Endothelial cell (in vitro differentiated cells): ENCODE results near the gene MAP2K1. TPM values are rescaled to one million over a fixed set of nuclear protein-coding genes. Genes with fewer than 3 reads are reported as not detected.
A peak's percentile ranks its signal among the peaks of the same experiment; 100 is the strongest.
"Not testable (repeated sequence)": the region's sequence is repeated elsewhere in the genome, so short reads cannot be mapped to it uniquely, and the experiment has no call there.

ENCODE experiments used
- DNase-seq: peaks from one replicate; pipeline ENCODE4 v3.0.0; 2021; ENCODE audit warnings: low spot score
- H3K27ac Mint-ChIP-seq: one replicate; pipeline ENCODE4 v1.8.0; 2021; ENCODE audit warnings: mixed read lengths, inconsistent platforms; ENCODE audit not compliant: unreplicated experiment
- H3K27me3 Mint-ChIP-seq: one replicate; pipeline ENCODE4 v1.8.0; 2021; ENCODE audit warnings: mild to moderate bottlenecking, moderate library complexity, mixed read lengths, inconsistent platforms; ENCODE audit not compliant: unreplicated experiment
- H3K36me3 Mint-ChIP-seq: one replicate; pipeline ENCODE4 v1.8.0; 2021; ENCODE audit warnings: mild to moderate bottlenecking, low read depth, mixed read lengths, inconsistent platforms; ENCODE audit not compliant: unreplicated experiment
- H3K4me1 Mint-ChIP-seq: one replicate; pipeline ENCODE4 v1.8.0; 2021; ENCODE audit warnings: mild to moderate bottlenecking, mixed read lengths, inconsistent platforms; ENCODE audit not compliant: unreplicated experiment
- H3K4me3 Mint-ChIP-seq: one replicate; pipeline ENCODE4 v1.8.0; 2021; ENCODE audit warnings: mild to moderate bottlenecking, mixed read lengths, inconsistent platforms; ENCODE audit not compliant: unreplicated experiment
- H3K9me3 Mint-ChIP-seq: one replicate; pipeline ENCODE4 v1.8.0; 2021; ENCODE audit warnings: mixed read lengths, inconsistent platforms; ENCODE audit not compliant: unreplicated experiment
- total RNA-seq: library from RNA; stranded (reverse); fragmentation: NEBNext Ultra II Directional; extraction: Animal tissue kit (Norgen Biotek cat#: 25700); gene quantifications from one replicate; pipeline ENCODE4 v1.2.1, GENCODE V29; 2021; ENCODE audit not compliant: unreplicated experiment
- TF ChIP-seq, protein P1 (sequence below): fragments of 200-600 bp; sonication (generic); IDR thresholded peaks from one replicate; pipeline ENCODE4 v1.5.0; 2021; ENCODE audit warnings: antibody characterized with exemption; ENCODE audit not compliant: unreplicated experiment

Gene MAP2K1
- total RNA-seq, 1 donor from 2014 or later = 139 TPM

DNA sequence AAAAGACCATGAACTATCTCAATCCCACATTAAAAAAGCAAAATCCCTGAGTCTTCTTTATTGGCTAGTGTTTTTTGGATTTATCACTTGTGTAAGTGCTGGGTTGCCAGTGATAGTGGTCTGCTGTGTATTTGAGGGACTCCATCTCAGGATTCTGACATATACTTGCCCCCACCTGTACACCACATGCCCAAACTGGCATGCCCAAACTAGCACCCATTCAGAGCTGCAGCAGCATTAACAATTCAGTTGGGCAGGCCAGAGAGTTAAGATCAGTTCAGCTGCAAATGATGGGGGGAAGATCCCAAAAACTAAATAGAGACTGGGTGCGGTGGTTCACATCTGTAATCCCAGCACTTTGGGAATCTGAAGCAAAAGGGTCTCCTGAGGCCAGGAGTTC is 23.9 kb upstream of the MAP2K1 start:
- Mint-ChIP-seq H3K4me1 (no peaks in the 10 kb centered on the region), H3K4me3 (no peak overlapping the region), H3K36me3 (no peaks in the 10 kb centered on the region), H3K27ac (no peak overlapping the region), H3K9me3 (no peaks in the 10 kb centered on the region), H3K27me3 (peaks cover 1% of the 10 kb centered on the region)
- no peak for DNase-seq
- TF ChIP-seq, protein P1, sequence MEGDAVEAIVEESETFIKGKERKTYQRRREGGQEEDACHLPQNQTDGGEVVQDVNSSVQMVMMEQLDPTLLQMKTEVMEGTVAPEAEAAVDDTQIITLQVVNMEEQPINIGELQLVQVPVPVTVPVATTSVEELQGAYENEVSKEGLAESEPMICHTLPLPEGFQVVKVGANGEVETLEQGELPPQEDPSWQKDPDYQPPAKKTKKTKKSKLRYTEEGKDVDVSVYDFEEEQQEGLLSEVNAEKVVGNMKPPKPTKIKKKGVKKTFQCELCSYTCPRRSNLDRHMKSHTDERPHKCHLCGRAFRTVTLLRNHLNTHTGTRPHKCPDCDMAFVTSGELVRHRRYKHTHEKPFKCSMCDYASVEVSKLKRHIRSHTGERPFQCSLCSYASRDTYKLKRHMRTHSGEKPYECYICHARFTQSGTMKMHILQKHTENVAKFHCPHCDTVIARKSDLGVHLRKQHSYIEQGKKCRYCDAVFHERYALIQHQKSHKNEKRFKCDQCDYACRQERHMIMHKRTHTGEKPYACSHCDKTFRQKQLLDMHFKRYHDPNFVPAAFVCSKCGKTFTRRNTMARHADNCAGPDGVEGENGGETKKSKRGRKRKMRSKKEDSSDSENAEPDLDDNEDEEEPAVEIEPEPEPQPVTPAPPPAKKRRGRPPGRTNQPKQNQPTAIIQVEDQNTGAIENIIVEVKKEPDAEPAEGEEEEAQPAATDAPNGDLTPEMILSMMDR = no peak

DNA sequence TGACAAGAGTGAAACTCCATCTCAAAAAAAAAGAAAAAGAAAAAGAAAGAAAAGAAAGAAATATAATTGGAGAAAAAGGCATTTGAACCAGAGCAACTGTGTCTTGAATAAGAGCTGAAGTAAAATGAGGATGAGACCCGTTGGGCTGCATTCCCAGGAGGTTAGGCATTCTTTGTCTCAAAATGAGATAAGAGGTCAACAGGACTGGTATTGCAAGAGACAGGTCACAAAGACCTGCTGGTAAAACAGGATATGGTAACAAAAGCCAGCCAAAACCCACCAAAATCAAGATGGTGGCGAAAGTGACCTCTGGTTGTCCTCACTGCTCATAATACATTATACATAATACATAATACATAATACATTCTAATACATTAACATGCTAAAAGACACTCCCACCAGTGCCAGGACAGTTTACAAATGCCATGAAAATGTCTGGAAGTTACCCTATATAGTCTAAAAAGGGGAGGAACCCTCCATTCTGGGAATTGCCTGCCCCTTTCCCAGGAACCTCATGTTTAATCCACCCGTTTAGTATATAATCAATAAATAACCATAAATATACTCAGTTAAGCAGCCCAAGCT is 21.7 kb upstream of the MAP2K1 start:
- no peak overlapping the region for H3K4me3 Mint-ChIP-seq
- TF ChIP-seq, protein P1 = no peak
- no peak for DNase-seq
- no peaks in the 10 kb centered on the region for H3K9me3 Mint-ChIP-seq
- no peak overlapping the region for H3K27ac Mint-ChIP-seq
- no peaks in the 10 kb centered on the region for H3K36me3 Mint-ChIP-seq
- H3K27me3 Mint-ChIP-seq = no peaks in the 10 kb centered on the region
- H3K4me1 Mint-ChIP-seq = peaks cover 7% of the 10 kb centered on the region

DNA sequence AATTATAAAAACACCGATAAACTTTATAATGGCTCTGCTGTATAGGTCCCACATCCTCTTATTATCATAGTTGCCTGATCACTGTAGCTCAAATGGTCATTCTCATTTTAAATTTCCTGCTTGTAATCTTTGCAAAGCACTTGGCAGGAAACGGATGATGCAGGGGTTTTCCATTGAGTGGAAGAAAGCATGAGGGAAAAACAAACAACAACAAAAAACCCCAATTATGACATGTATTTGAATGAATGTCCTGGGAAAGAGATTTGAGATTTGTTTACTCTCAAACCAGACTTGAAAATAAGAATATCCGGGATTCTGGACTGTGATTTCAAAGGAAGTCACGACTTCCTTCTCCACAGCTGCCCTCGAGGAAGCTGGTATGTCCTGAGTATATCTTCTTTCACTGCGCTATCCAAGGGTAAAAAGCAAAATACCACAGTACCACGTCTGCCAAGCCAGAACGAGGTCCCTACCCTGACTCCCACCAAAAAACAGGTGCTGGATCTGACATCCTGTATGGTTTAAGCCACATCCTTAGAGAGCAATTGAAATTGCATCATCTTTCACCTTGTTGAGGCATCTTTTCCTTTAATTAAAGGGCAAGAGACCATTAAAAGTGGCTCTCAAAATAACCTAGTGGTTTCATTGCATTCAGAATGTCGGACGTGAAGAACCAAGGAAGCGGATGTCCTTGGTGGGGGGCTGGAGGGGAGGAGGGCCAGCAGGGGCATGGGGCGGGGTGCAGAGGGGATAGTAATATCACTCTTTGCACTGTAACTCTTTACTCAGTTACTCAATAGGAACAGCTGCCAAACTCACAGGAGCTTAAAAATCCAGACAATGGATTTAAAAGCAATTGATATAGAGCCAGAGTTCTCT is 16.7 kb upstream of the MAP2K1 start:
- Mint-ChIP-seq H3K9me3 (no peaks in the 10 kb centered on the region), H3K27ac (peak overlapping the region; percentile 99), H3K27me3 (no peaks in the 10 kb centered on the region), H3K36me3 (no peaks in the 10 kb centered on the region), H3K4me1 (peaks cover 18% of the 10 kb centered on the region), H3K4me3 (peak overlapping the region; percentile 34)
- peak; percentile 39 for DNase-seq
- TF ChIP-seq, protein P1 = no peak

DNA sequence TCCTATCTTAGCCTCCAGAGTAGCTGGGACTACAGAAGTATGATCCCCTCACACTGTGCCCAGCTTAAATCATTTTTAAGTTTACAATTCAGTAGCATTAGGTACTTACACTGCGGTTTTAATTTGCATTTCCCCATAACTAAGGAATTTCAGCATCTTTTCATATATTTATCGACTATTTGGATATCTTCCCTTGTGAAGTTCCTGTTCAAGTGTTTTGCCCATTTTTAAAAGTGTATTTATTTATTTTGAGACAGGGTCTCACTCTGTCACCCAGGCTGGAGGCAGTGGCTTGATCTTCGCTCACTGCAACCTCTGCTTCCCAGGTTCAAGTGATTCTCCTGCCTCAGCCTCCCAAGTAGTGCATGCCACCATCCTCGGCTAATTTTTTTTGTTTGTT is 12.5 kb upstream of the MAP2K1 start:
- peaks cover 18% of the 10 kb centered on the region for H3K4me1 Mint-ChIP-seq
- H3K36me3 Mint-ChIP-seq = no peaks in the 10 kb centered on the region
- H3K27ac Mint-ChIP-seq = no peak overlapping the region
- no peaks in the 10 kb centered on the region for H3K27me3 Mint-ChIP-seq
- H3K4me3 Mint-ChIP-seq = no peak overlapping the region
- no peaks in the 10 kb centered on the region for H3K9me3 Mint-ChIP-seq
- TF ChIP-seq, protein P1 = no peak
- no peak for DNase-seq

DNA sequence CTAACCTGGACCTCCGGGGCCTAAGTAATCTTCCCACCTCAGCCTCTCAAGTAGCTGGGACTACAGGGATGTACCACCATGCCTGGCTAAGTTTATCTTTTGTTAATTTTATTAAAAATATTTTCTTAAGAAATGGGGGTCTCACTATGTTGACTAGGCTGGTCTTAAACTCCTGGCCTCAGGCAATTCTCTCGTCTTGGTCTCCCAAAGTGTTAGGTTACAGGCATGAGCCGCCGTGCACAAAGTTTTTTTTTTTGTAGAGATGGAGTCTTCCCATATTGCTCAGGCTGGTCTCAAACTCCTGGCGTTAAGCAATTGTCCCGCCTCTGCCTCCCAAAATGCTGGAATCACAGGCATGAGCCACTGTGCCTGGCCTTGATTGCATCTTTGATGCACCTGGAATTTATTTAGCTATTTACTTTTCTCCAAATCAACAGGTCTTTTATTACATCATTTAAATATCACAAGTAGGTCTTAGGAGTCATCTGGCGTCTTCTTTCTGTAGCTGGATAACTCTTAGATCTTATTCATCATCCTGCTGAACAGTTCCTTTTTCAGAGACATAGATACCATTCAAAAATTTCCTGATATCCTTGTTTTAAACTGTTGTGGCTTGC is 7.8 kb upstream of the MAP2K1 start:
- no peak overlapping the region for H3K4me3 Mint-ChIP-seq
- no peaks in the 10 kb centered on the region for H3K4me1 Mint-ChIP-seq
- H3K27me3 Mint-ChIP-seq = no peaks in the 10 kb centered on the region
- no peaks in the 10 kb centered on the region for H3K36me3 Mint-ChIP-seq
- H3K27ac Mint-ChIP-seq = no peak overlapping the region
- TF ChIP-seq, protein P1 = no peak
- no peak for DNase-seq
- H3K9me3 Mint-ChIP-seq = no peaks in the 10 kb centered on the region

DNA sequence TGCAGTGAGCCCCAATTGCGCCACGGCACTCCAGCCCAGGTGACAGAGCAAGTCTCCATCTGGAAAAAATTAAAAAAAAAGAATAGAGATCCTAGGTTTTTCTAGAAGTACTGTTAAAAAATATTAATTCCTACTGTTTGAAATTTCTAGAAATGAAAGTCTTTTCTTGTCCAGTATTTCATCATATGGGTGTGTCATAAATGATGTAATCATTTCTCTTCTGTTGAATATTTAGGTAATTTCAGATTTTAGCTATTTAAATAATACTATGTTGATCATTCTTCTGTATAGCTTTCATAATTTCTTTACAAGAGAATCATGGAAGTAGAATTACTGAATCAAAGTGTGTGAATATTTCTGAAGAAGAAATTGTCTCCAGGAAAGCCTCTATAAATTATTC is 5.3 kb upstream of the MAP2K1 start:
- not testable (repeated sequence) for H3K36me3 Mint-ChIP-seq, H3K4me1 Mint-ChIP-seq, H3K9me3 Mint-ChIP-seq, H3K27ac Mint-ChIP-seq, H3K4me3 Mint-ChIP-seq, H3K27me3 Mint-ChIP-seq, DNase-seq
